ENCODE data around the gene LRFN2. TPM values are rescaled to one million over a fixed set of nuclear protein-coding genes. Genes with fewer than 3 reads are reported as not detected.
A peak's percentile ranks its signal among the peaks of the same experiment; 100 is the strongest.

The LRFN2 gene
- total RNA-seq, 1 experiment from 2014 or later: not detected

DNA sequence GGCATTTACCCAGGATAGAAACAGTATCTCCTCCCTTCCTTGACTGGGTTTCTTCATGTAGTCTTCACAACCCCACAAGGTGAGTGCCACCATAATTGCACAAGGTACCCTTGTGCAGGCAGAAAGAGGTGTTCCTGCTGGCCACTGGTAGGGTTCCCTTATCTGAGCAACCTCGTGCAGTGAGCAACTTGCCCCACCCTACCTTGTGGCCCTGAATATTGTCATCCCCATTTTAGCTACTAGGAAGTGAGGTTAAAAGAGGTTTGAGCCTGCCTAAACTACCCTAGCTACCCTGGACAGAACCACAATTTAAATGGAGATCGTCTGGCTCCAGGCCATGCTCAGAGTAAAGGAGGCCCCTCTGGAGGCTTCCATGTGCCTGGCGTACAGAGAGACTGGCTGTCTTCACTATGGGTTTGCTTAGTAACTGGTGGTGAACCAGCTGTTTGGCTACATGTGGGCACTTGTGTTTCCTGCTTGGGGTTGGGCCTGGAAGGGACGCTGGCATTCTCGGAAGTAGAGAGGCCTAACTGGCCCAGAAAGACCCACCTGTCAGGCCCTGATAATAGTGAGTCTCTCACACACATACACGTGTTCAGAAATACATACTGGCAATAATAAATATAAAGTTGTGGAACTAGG, 148.8 kb downstream of the LRFN2 start:
- no peak for DNase-seq (ENCODE audit: low read depth, low spot score)
- in situ Hi-C loops (cut with HindIII; ENCODE audit: low pct_unique_long_range_greater_than_20kb, low sequenced_read_pairs): no loop called here

DNA sequence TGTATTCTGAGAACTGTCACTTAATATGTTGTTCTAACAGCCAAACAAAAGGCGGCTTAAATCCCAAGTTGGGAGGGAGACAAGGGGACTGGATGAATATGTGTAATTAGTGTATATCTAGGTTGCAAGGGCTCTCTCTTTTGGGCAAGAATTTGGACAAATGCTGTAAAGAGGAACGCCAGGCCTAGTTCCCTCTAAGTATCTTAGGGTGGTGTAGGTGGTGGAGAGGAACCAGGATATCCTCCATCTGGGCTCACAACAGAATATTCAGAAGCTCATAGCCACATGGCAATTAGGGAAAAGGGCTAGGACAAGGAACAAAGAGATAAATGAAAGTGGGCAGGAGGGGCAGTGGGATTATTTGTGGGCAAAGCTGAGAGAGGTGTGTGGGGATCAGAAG, 149.5 kb downstream of the LRFN2 start:
- no peak for DNase-seq (ENCODE audit: low read depth, low spot score)
- in situ Hi-C loops (cut with HindIII; ENCODE audit: low pct_unique_long_range_greater_than_20kb, low sequenced_read_pairs): no loop called here

DNA sequence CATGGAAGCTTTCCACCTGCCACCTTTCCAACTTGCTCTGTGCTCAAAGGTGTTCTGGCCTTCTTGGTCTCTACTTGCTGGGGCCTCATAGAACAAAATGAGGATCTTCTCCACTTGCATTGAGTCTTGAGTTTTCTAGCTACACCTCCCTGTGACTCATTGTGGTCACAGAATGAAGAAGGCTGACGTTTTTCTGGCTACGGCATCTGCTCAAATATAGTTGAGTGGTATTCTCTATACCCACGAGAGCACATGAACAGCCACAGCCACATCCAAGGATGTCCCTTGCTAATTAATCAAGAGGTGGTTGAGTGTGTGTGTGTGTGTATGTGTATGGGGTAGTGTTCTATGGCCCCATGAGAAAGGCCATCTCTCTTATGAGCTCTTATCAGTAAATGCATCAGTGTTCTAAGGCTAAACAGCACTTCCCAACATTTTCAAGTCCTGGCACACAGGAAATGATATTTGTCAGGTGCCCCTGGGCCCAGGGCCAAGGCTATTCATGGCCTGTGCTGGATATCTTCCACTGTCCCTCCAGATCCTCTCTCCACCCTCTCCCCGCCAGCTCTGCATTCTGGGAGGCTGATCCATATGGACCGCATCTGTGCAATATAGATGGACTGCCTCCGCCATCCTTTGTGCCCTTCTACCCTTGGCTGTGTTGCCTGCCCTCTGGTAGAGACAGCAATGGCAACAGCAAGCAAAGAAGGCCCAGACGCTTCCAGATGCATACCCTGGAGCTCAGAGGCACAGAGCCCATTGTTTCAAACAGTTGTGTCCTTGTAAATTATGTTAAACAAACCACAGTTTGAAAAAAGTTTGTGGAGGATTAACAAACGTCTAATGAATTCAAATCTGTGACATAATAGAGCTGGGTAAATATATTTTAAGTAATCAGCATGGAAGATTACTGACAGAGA, 150.2 kb downstream of the LRFN2 start:
- DNase-seq (ENCODE audit: low read depth, low spot score): peak; percentile 16
- in situ Hi-C loops (cut with HindIII; ENCODE audit: low pct_unique_long_range_greater_than_20kb, low sequenced_read_pairs): no loop called here

DNA sequence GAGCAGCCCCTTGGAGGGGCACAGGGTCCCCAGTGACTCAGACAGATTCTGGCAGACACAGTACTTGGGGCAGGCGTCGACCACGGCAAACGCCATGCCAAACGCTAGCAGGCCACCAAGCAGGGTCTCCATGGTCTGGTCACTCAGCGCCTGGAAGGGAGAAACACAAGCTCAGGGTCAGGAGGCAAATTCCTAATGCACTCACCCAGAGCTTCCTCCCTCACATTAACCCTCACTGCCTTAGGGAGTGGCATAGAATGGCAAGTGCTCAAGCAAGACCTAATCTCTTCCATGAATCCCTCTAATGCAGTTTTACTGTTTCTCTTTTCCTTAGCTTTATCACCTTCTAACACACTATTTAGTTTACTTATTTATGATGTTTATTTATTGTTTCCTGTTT, 154.2 kb downstream of the LRFN2 start:
- in situ Hi-C loops (cut with HindIII; ENCODE audit: low pct_unique_long_range_greater_than_20kb, low sequenced_read_pairs): no loop called here
- no peak for DNase-seq (ENCODE audit: low read depth, low spot score)

DNA sequence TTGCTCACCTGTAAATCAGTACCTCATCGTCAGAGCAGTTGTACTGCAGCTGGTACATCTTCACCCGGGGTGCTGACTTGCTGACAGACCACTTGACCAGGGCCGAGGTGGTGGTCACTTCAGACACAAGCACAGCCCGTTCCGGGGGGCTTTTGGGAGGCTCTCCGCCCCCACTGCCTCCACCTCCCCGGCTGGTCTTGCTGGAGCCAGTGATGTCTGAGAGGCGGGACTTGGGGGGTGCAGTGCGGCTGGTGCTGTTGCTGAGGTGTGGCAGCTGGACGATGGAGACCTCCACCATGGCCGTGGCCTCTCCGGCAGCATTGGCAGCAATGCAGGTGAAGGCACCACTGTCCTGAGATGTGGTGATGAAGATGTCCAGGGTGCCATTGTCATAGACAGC, 155.5 kb downstream of the LRFN2 start:
- DNase-seq (ENCODE audit: low read depth, low spot score): no peak
- in situ Hi-C loops (cut with HindIII; ENCODE audit: low pct_unique_long_range_greater_than_20kb, low sequenced_read_pairs): no loop called here

DNA sequence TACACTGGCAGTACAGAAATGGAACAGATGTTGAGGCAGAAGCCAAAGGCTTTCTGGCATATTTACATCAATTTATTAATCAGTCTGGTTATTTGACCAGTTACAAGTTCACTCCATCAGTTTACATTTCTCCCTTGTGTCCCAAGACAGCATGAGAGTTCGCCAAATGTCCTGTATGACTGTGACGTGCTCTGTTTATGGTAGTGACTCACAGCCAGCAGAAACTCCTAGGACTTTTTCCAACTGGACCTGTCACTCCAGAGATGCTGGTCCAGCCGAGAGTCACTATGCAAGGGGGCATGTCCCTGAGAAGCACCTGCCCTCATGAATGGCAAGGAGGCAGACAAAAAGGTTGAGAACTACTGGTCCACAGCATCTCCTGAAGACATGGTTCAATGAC, 160.0 kb downstream of the LRFN2 start:
- DNase-seq (ENCODE audit: low read depth, low spot score): no peak
- in situ Hi-C loops (cut with HindIII; ENCODE audit: low pct_unique_long_range_greater_than_20kb, low sequenced_read_pairs): no loop called here

- in situ Hi-C loops (cut with HindIII; ENCODE audit: low pct_unique_long_range_greater_than_20kb, low sequenced_read_pairs): no loop called here
- DNase-seq (ENCODE audit: low read depth, low spot score): no peak
Observed at GRCh38 chr6:40426346-40427066, 160.7 kb downstream of the LRFN2 start.

DNA sequence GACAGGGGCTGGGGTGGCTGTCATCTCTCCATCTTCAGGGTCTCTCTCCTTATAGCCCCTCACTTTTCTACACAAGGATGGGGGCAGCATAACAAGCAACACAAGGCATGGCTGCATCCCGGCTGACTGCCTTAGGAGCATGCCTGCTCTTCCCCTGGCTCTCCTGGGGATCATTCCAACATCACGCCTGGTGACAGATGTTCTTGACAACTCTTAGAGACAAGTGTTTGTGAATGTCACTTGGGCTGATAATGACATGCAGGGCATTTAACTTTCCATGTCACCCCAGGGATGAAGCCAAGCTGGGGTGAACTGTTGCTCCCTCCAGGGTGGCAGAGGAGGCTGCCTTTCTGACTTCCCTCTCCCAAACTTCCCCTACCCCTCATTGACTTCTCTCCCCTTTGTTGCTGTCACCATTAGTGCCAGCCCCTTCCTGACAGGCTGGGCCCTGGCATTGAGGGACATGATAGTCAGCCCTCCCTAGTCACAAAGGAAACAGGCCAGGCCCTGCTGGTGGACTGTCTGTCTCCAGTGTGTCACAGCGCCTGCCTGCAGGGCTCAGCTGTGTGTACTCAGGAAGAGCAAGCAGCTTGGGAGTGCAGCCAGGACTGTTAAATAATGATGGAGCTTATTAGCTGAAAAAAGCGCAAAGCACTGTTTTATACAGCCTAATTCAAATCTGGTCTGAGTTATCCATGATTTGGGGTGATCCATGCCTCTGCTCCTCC, 161.8 kb downstream of the LRFN2 start:
- in situ Hi-C loops (cut with HindIII; ENCODE audit: low pct_unique_long_range_greater_than_20kb, low sequenced_read_pairs): no loop called here
- no peak for DNase-seq (ENCODE audit: low read depth, low spot score)

- DNase-seq (ENCODE audit: low read depth, low spot score): no peak
- in situ Hi-C loops (cut with HindIII; ENCODE audit: low pct_unique_long_range_greater_than_20kb, low sequenced_read_pairs): no loop called here
Observed at GRCh38 chr6:40422046-40422445, 165.1 kb downstream of the LRFN2 start.

DNA sequence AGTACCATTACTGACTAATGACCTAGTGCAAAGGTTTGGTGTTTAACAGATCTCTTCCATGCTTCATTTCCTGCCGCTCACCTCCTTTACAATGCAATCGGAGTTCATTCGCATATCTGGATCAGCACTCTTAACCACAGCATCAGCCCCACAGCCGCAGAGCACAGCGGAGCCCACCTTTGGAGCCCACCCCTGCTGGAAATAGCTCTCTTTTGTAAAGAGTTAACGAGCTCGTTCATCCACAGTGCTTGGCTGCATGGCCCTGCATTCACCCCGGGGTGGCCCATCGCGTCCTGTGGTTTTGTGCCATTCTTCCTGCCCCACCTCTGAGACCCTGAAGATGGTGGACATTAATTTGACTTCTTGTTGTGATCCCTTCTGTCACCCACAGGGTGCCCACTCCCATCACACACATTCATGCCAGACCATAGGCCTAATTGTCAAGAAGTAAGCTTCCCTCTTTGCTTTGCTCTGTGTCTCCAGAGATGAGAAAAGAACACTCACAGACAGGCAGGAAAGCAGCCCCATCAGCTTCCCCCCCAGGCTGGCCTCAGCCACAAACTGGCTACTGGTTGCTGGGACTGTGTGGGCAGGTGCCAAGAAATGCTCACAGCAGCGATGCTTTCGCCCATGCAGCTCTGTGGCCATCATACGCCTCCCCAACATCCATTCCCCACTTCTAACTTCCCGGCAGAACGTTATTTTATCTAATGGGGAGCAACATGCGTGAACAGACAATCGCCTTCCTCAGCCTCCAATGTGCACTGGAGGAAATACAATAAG, 167.0 kb downstream of the LRFN2 start:
- DNase-seq (ENCODE audit: low read depth, low spot score): no peak
- in situ Hi-C loops (cut with HindIII; ENCODE audit: low pct_unique_long_range_greater_than_20kb, low sequenced_read_pairs): no loop called here

DNA sequence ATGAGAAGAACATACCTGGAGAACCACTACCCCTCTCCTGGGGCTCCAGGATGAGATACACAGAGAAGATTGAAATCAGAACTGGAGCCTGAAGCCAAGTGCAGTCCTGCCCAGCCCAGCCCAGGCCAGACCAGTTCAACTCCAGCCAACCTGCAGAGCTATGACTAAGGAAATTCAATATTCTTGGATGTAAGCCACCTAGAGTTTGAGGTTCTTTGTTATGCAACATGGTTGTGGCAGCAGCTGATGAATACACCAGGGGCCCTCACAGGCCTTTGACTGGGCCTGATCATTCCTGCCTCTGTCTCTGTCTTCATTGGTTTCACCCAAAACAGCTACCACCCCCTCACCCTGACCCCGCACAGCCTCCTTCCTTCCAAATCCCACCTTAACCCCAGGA, 167.8 kb downstream of the LRFN2 start:
- no peak for DNase-seq (ENCODE audit: low read depth, low spot score)
- in situ Hi-C loops (cut with HindIII; ENCODE audit: low pct_unique_long_range_greater_than_20kb, low sequenced_read_pairs): no loop called here

- no peak for DNase-seq (ENCODE audit: low read depth, low spot score)
- in situ Hi-C loops (cut with HindIII; ENCODE audit: low pct_unique_long_range_greater_than_20kb, low sequenced_read_pairs): no loop called here
Observed at GRCh38 chr6:40417031-40417430, 170.1 kb downstream of the LRFN2 start.

GRCh38 chr6:40414617-40415016, 172.5 kb downstream of the LRFN2 start:
- in situ Hi-C loops (cut with HindIII; ENCODE audit: low pct_unique_long_range_greater_than_20kb, low sequenced_read_pairs): no loop called here

DNA sequence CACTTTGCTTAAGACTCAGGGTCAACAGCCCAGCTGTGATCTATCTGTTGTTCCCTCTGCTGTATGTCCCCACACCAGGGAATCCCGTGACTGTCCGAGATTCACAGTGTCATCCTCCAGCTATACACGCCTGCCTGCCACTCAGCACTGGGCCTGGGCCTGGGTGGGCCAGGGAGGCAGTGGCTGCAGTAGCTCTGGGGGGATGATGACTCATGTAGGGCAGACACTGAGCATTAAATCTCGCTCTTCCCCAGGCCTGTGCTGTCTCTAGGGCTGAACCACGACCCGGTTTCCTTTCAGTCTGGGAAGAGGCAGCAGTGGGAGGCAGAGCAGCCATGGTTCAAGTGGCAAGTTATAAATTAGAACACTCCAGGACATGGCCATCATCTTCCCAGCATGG, 173.9 kb downstream of the LRFN2 start:
- no peak for DNase-seq (ENCODE audit: low read depth, low spot score)
- in situ Hi-C loops (cut with HindIII; ENCODE audit: low pct_unique_long_range_greater_than_20kb, low sequenced_read_pairs): no loop called here

More at GRCh38 chr6:40414617-40415016, 172.5 kb downstream of the LRFN2 start:
- DNase-seq (ENCODE audit: low read depth, low spot score): no peak

GRCh38 chr6:40411881-40412280, 175.3 kb downstream of the LRFN2 start:
- in situ Hi-C loops (cut with HindIII; ENCODE audit: low pct_unique_long_range_greater_than_20kb, low sequenced_read_pairs): no loop called here
- no peak for DNase-seq (ENCODE audit: low read depth, low spot score)

GRCh38 chr6:40410821-40411220, 176.3 kb downstream of the LRFN2 start:
- in situ Hi-C loops (cut with HindIII; ENCODE audit: low pct_unique_long_range_greater_than_20kb, low sequenced_read_pairs): no loop called here
- DNase-seq (ENCODE audit: low read depth, low spot score): no peak

- in situ Hi-C loops (cut with HindIII; ENCODE audit: low pct_unique_long_range_greater_than_20kb, low sequenced_read_pairs): no loop called here
- DNase-seq (ENCODE audit: low read depth, low spot score): peak; percentile 5
Observed at GRCh38 chr6:40409716-40410397, 177.3 kb downstream of the LRFN2 start.
